Effector memory CD8-positive, alpha-beta T cell (primary cell): ENCODE data around the gene FDXR.

ENCODE experiments used
- ATAC-seq: fragments of 150-1000 bp; cut with Tn5 transposase; replicated peaks from 2 replicates; pipeline ENCODE4 v1.10.0; 2021; ENCODE audit warnings: mild to moderate bottlenecking, moderate library complexity
- DNase-seq, 3 experiments: peaks; one replicate each; pipeline ENCODE4 v3.0.0; 2021
- H3K27ac Mint-ChIP-seq, 2 donors: one replicate each; pipeline ENCODE4 v1.8.0; 2022; ENCODE audit warnings: mild to moderate bottlenecking in 2 of 2, mixed read lengths in 2 of 2, moderate library complexity in 2 of 2
- H3K27me3 Mint-ChIP-seq, 2 donors: one replicate each; pipeline ENCODE4 v1.8.0; 2022; ENCODE audit warnings: mixed read lengths in 2 of 2
- H3K36me3 Mint-ChIP-seq: one replicate; pipeline ENCODE4 v1.8.0; 2022; ENCODE audit warnings: mild to moderate bottlenecking, moderate library complexity, mixed read lengths; ENCODE audit not compliant: insufficient read depth
- H3K4me1 Mint-ChIP-seq, 2 donors: one replicate each; pipeline ENCODE4 v1.8.0; 2022; ENCODE audit warnings: low read depth in 2 of 2, mixed read lengths in 2 of 2
- H3K4me3 Mint-ChIP-seq, 2 donors: one replicate each; pipeline ENCODE4 v1.8.0; 2022; ENCODE audit warnings: mild to moderate bottlenecking in 2 of 2, mixed read lengths in 2 of 2, moderate library complexity in 2 of 2
- H3K9me3 Mint-ChIP-seq, 2 donors: one replicate each; pipeline ENCODE4 v1.8.0; 2022; ENCODE audit warnings: mixed read lengths in 2 of 2

The FDXR gene

DNA sequence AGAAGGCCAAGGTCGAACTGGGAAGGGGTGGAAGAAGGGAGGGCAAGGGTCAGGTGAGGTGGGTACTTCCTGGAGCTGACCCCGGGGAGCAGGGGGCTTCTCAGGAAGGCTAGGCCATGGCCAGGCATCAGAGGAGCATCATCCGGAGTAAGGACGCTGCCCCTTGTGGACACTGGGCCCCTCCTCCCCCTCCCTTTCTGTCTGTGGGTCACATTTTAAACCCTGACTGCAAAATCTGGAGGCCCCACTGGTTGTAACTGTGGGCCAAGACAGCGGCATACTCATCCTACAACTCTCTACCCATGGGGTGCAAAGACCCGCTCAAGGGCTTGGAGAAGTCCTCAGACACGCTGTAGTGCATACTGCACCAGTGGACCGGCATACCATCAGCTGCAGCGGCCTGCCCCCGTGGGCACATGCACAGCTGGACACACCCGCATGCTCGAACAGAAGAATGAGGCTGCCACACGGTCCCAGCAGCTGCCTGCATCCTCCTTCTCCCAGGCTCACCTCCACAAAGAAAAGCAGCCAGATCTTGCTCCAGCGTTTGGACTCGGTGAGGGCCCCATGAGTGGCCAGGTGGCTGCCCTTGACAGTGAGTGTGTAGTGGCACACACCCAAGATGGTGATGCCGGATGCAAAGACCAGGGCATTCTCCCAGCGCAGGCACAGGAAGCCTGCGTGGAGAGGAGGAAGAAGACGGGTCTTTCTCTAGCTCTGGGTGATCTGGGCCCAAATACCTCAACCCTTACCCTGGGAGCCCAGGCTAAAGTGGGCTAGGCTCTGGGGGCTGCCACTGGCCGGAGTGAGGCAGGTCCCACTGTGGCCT, 19.4 kb upstream of the FDXR start:
- peaks cover 3 to 4% of the 10 kb centered on the region in 2 donors for H3K4me1 Mint-ChIP-seq
- DNase-seq (no peak), ATAC-seq (no peak)
- H3K27me3 Mint-ChIP-seq, result peaks cover 53 to 72% of the 10 kb centered on the region in 2 donors
- peaks cover 8% of the 10 kb centered on the region for H3K36me3 Mint-ChIP-seq
- H3K9me3 Mint-ChIP-seq, result no peaks in the 10 kb centered on the region
- no peak overlapping the region for H3K4me3 Mint-ChIP-seq
- no peak overlapping the region for H3K27ac Mint-ChIP-seq

- Mint-ChIP-seq H3K4me3 (no peak overlapping the region), H3K27ac (no peak overlapping the region), H3K36me3 (peaks cover 8% of the 10 kb centered on the region), H3K9me3 (no peaks in the 10 kb centered on the region), H3K27me3 (peaks cover 52 to 72% of the 10 kb centered on the region in 2 donors), H3K4me1 (peaks cover 3 to 4% of the 10 kb centered on the region in 2 donors)
- ATAC-seq, result no peak
- DNase-seq, result no peak
These were observed 17.8 kb upstream of the FDXR start for GRCh38 chr17:74890554-74890953.

DNA sequence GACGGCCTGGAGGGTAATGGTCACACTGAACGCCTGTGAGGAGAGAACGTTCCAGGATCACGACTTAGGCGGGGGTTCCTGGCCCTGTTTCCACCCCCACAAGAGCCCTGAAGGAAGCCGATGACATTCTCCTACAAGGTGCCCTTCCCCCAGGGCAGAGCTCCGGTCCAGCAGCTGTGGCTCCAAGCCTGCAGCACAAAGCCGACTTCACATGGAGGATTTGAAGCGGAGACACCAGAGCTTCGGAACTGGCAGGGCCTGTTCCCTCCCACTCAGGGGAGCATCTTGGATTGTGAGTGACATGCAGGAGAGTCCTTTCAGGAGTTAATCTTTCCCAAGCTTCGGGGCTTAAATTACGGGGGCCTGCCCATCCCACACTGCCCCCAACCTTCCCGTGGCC, 15.7 kb upstream of the FDXR start:
- Mint-ChIP-seq H3K4me1 (no peaks in the 10 kb centered on the region), H3K4me3 (no peak overlapping the region), H3K36me3 (peaks cover 4% of the 10 kb centered on the region), H3K27me3 (peaks cover 46 to 72% of the 10 kb centered on the region in 2 donors), H3K9me3 (no peaks in the 10 kb centered on the region), H3K27ac (no peak overlapping the region)
- DNase-seq (no peak), ATAC-seq (no peak)

- Mint-ChIP-seq H3K4me3 (no peak overlapping the region), H3K27ac (no peak overlapping the region), H3K4me1 (no peaks in the 10 kb centered on the region), H3K27me3 (peaks cover 35 to 85% of the 10 kb centered on the region in 2 donors), H3K36me3 (no peaks in the 10 kb centered on the region), H3K9me3 (no peaks in the 10 kb centered on the region)
- ATAC-seq (no peak), DNase-seq (no peak)
These were observed 10.5 kb upstream of the FDXR start for GRCh38 chr17:74883241-74883745.

DNA sequence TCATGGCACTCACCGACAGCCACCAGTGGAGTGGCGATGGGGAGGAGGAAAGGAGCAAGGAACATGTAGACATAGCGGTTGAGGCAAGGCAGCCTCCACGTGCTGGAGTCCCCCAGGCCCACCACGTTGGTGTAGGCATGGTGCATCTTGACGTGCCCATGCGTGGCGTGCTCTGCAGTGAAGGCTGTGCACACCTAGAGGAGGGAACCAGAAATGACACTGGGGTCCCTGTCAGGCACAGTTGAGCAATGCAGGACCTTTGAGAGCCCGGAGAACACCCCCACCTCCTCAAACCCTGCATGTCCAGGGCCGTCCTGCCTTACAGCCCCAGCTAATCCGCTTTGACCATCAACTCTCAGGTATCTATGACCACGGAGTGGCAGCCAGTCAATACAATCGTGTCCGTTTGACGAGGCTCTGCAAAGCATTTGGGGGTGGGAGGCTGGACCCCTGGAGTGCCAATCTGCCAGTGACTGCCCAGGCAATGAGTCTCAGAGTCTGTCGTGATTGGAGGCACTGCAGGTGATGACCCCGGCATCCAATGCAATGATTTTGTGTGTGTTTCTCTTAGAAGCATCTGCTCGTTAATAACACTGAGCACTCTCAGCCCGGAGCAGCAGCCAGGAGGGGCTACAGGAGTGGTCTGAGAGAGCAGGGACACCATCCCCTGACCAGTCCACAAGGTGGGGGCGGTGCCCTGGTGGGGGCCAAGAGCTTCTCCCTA, 9.9 kb upstream of the FDXR start:
- Mint-ChIP-seq H3K4me3 (no peak overlapping the region), H3K9me3 (no peaks in the 10 kb centered on the region), H3K27me3 (peaks cover 35 to 85% of the 10 kb centered on the region in 2 donors), H3K27ac (no peak overlapping the region), H3K4me1 (no peaks in the 10 kb centered on the region), H3K36me3 (peaks cover 1% of the 10 kb centered on the region)
- no peak for ATAC-seq
- DNase-seq, result no peak

DNA sequence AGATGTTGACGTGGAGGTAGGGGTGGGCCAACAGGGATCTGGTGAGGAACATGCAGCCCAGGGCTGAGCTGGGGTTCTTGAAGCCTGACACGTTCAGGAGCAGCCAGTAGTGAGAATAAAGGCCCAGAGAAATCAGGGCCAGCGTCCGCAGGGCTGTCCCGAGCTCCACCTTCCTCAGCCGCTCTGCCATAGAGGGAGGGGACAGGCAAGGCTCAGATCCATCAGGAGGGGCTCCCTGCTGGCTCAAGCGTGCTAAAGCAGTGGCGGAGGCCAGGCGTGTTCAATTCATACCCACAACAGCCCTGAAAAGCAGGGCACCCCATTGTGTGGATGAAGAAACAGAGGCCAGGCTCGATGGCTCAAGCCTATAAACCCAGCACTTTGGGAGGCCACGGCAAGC, 8.3 kb upstream of the FDXR start:
- DNase-seq (no peak), ATAC-seq (no peak)
- peaks cover 23 to 69% of the 10 kb centered on the region in 2 donors for H3K27me3 Mint-ChIP-seq
- H3K9me3 Mint-ChIP-seq, result no peaks in the 10 kb centered on the region
- H3K4me1 Mint-ChIP-seq, result no peaks in the 10 kb centered on the region
- no peak overlapping the region for H3K27ac Mint-ChIP-seq
- H3K36me3 Mint-ChIP-seq, result peaks cover 7% of the 10 kb centered on the region
- no peak overlapping the region for H3K4me3 Mint-ChIP-seq

DNA sequence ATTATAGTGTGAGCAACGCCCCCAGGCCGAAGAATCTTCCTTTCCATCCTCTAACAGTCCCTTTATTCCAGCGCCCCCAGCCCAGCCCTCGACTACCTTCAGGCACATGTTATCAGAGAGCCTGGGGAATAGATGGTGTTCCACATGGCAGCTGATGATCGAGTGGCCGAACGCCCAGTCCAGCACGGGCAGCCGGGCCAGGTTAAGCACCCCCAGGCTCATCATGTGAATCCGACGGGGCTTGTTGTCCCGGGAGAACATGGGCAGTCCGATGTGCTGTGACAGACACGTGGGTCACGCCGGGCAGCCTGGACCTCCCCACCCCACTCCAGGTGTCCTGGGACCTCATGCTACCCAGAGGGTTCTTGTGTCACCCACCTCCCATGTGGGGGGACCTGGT, 6.5 kb upstream of the FDXR start:
- ATAC-seq, result no peak
- Mint-ChIP-seq H3K27me3 (peaks cover 10 to 52% of the 10 kb centered on the region in 2 donors), H3K9me3 (no peaks in the 10 kb centered on the region), H3K4me1 (no peaks in the 10 kb centered on the region), H3K36me3 (peaks cover 7% of the 10 kb centered on the region), H3K4me3 (no peak overlapping the region), H3K27ac (no peak overlapping the region)
- DNase-seq, result no peak

- DNase-seq (no peak), ATAC-seq (no peak)
- no peak overlapping the region for H3K4me3 Mint-ChIP-seq
- peaks cover 6 to 45% of the 10 kb centered on the region in 2 donors for H3K27me3 Mint-ChIP-seq
- H3K4me1 Mint-ChIP-seq, result peaks cover 4 to 5% of the 10 kb centered on the region in 2 donors
- H3K9me3 Mint-ChIP-seq, result no peaks in the 10 kb centered on the region
- peaks cover 11% of the 10 kb centered on the region for H3K36me3 Mint-ChIP-seq
- no peak overlapping the region for H3K27ac Mint-ChIP-seq
These were observed 5.9 kb upstream of the FDXR start for GRCh38 chr17:74878658-74879057.

DNA sequence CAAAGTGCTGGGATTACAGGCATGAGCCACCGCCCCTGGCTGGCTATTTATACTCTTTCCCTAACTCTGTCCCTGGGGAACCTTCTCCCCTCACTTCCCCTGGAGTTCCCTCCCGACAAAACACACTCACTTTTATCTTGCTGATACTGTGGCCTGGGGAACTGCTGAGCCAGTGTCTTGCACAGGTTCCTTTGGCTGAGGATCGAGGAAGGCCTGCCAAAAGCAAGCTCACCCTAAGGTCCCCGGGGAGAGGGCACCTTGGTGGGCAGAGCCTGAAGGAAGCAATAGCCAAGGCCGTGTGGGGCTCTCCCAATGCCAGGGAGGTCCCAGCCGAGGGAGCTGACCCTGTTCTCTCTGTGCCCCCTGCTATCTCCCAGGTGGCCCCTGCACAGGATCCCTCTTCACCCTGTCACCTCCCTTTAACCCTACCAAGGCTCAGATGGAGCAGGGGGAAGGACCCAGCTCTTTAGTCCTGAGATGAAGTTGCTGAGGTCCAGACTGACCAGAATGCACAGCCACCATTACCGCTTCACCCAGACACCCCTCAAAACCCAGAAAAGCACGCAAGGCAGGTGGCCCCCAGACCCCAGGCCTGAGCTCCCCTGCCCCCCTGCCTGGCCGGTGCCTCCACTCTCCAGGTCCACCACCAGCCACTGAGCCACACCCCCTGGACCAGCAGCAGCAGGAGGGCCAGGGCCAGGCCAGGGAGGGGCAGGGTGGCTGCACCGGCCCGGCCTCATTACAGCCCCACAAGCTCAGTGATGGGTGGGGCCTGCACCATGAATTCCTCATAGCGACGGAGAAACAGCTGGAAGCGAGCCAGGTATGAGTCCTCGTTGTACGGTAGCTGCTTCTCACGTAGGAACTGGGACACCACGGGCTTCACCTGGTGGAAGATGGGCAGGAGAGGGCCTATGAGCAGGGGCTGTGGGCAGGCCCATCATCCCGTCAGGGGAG, 5.1 kb upstream of the FDXR start:
- no peak overlapping the region for H3K27ac Mint-ChIP-seq
- peaks cover 18% of the 10 kb centered on the region for H3K36me3 Mint-ChIP-seq
- H3K27me3 Mint-ChIP-seq, result peaks cover under 1 to 37% of the 10 kb centered on the region in 2 donors
- no peaks in the 10 kb centered on the region for H3K9me3 Mint-ChIP-seq
- H3K4me1 Mint-ChIP-seq, result peaks cover 4 to 5% of the 10 kb centered on the region in 2 donors
- no peak for DNase-seq
- H3K4me3 Mint-ChIP-seq, result no peak overlapping the region
- ATAC-seq, result no peak

GRCh38 chr17:74875977-74876593, 3.3 kb upstream of the FDXR start:
- Mint-ChIP-seq H3K9me3 (no peaks in the 10 kb centered on the region), H3K4me1 (peaks cover 14 to 19% of the 10 kb centered on the region in 2 donors), H3K4me3 (no peak overlapping the region), H3K27me3 (peaks cover 0 to 19% of the 10 kb centered on the region in 2 donors), H3K27ac (no peak overlapping the region), H3K36me3 (peaks cover 19% of the 10 kb centered on the region)
- no peak for ATAC-seq
- DNase-seq, result no peak

GRCh38 chr17:74875155-74875976, 2.6 kb upstream of the FDXR start:
- Mint-ChIP-seq H3K4me3 (no peak overlapping the region), H3K4me1 (peaks cover 15 to 21% of the 10 kb centered on the region in 2 donors), H3K27ac (no peak overlapping the region), H3K27me3 (peaks cover 0 to 12% of the 10 kb centered on the region in 2 donors), H3K9me3 (no peaks in the 10 kb centered on the region), H3K36me3 (peaks cover 19% of the 10 kb centered on the region)
- no peak for ATAC-seq
- DNase-seq, result no peak

- H3K27me3 Mint-ChIP-seq, result peaks cover 0 to 5% of the 10 kb centered on the region in 2 donors
- no peaks in the 10 kb centered on the region for H3K9me3 Mint-ChIP-seq
- no peak overlapping the region for H3K27ac Mint-ChIP-seq
- peaks cover 19% of the 10 kb centered on the region for H3K36me3 Mint-ChIP-seq
- no peak overlapping the region for H3K4me3 Mint-ChIP-seq
- ATAC-seq, result no peak
- no peak for DNase-seq
- peaks cover 15 to 21% of the 10 kb centered on the region in 2 donors for H3K4me1 Mint-ChIP-seq
These were observed 1.8 kb upstream of the FDXR start for GRCh38 chr17:74874615-74875037.
